Measurements from ENCODE around the gene NBAS.
"Not testable (repeated sequence)": the region's sequence is repeated elsewhere in the genome, so short reads cannot be mapped to it uniquely, and the experiment has no call there.

The NBAS gene

GRCh38 chr2:15269043-15269442 is 292.1 kb downstream of the NBAS start:
- no peak for TF ChIP-seq CTCF (conservative IDR thresholded peaks at IDR 0.05; ENCODE audit: low read length)
- no peak for DNase-seq (ENCODE audit: low read depth)
- no peak overlapping the region for H3K4me3 ChIP-seq (ENCODE audit: low read length)

GRCh38 chr2:15265889-15266288 is 295.2 kb downstream of the NBAS start:
- no peak for DNase-seq (ENCODE audit: low read depth)
- TF ChIP-seq CTCF (conservative IDR thresholded peaks at IDR 0.05; ENCODE audit: low read length), result no peak
- no peak overlapping the region for H3K4me3 ChIP-seq (ENCODE audit: low read length)

- no peak overlapping the region for H3K4me3 ChIP-seq (ENCODE audit: low read length)
- DNase-seq (ENCODE audit: low read depth), result no peak
- TF ChIP-seq CTCF (conservative IDR thresholded peaks at IDR 0.05; ENCODE audit: low read length), result no peak
These were observed 297.0 kb downstream of the NBAS start for GRCh38 chr2:15263976-15264685.

GRCh38 chr2:15262792-15263191 is 298.3 kb downstream of the NBAS start:
- no peak for DNase-seq (ENCODE audit: low read depth)

GRCh38 chr2:15260835-15261234 is 300.3 kb downstream of the NBAS start:
- no peak for TF ChIP-seq CTCF (conservative IDR thresholded peaks at IDR 0.05; ENCODE audit: low read length)
- no peak for DNase-seq (ENCODE audit: low read depth)
- no peak overlapping the region for H3K4me3 ChIP-seq (ENCODE audit: low read length)

More at GRCh38 chr2:15262792-15263191, 298.3 kb downstream of the NBAS start:
- no peak for TF ChIP-seq CTCF (conservative IDR thresholded peaks at IDR 0.05; ENCODE audit: low read length)
- no peak overlapping the region for H3K4me3 ChIP-seq (ENCODE audit: low read length)

- no peak for DNase-seq (ENCODE audit: low read depth)
- H3K4me3 ChIP-seq (ENCODE audit: low read length), result no peak overlapping the region
- no peak for TF ChIP-seq CTCF (conservative IDR thresholded peaks at IDR 0.05; ENCODE audit: low read length)
These were observed 300.9 kb downstream of the NBAS start for GRCh38 chr2:15260196-15260595.

- no peak for DNase-seq (ENCODE audit: low read depth)
- TF ChIP-seq CTCF (conservative IDR thresholded peaks at IDR 0.05; ENCODE audit: low read length), result no peak
- no peak overlapping the region for H3K4me3 ChIP-seq (ENCODE audit: low read length)
These were observed 301.8 kb downstream of the NBAS start for GRCh38 chr2:15259356-15259756.

GRCh38 chr2:15258385-15258784 is 302.7 kb downstream of the NBAS start:
- H3K4me3 ChIP-seq (ENCODE audit: low read length); DNase-seq (ENCODE audit: low read depth): not testable (repeated sequence)
